Activated effector memory CD4-positive, alpha-beta T cell treated with anti-CD3 and anti-CD28 coated beads, Interleukin-2, amount 50 U/mL, for 16 hours (primary cell): ENCODE measurements around the gene LMBR1L.
A peak's percentile ranks its signal among the peaks of the same experiment; 100 is the strongest.

Experiments
- DNase-seq: peaks from one replicate; pipeline ENCODE4 v3.0.0-alpha.2; 2020

Gene LMBR1L

GRCh38 chr12:49111206-49111605, 559 bp upstream of the LMBR1L start:
- DNase-seq = no peak

- DNase-seq = no peak
Observed at GRCh38 chr12:49109641-49110463, 795 bp downstream of the LMBR1L start.

- DNase-seq = no peak
Observed at GRCh38 chr12:49108958-49109404, 1.7 kb downstream of the LMBR1L start.

DNA sequence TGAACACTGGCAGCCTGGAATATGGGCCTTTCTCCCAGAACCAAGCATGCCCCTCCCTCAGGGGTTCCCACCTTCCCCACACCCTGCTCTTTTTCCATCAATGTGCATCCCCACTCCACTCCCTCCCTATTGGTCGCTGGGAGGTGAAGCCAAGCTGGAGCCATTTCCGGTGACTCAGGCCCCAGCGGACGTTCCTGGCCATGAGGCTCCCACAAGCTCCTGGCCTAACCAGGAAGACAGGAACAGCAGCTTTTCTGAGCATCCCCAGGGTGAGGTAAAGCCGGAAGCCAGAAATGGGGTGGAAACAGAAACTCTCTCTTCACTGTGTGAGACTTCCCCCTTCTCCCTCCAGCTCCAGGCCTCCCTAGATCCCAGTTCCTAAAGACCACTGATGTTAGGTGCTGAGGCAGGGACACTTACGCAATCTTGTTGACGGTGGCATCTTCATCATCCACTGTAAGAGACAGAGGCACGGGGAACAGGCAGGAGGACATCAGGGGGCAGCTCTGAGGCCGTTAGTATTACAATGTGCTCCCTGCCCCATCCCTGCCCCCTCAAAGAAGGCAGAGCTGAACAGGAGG, 5.1 kb downstream of the LMBR1L start:
- no peak for DNase-seq

GRCh38 chr12:49104822-49105221, 5.8 kb downstream of the LMBR1L start:
- DNase-seq = no peak

DNA sequence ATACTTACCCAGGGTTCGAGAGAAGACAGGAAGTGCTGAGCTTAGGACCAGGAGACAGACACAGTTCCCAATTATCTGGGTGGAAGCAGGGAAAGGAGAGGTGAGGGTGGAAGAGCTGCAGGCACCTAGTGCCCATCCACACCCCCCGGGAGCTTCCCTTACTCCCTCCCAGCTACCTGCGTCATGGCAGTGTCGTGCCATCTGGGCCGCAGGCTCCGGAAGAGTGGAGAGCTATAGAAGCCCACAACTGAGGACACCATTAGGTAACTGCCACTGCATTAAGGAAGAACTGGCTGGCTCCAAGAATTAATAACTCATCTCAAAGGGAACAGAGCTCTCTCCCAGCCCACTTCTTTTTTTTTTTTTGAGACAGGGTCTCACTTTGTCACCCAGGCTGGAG, 10.3 kb downstream of the LMBR1L start:
- DNase-seq = no peak

DNA sequence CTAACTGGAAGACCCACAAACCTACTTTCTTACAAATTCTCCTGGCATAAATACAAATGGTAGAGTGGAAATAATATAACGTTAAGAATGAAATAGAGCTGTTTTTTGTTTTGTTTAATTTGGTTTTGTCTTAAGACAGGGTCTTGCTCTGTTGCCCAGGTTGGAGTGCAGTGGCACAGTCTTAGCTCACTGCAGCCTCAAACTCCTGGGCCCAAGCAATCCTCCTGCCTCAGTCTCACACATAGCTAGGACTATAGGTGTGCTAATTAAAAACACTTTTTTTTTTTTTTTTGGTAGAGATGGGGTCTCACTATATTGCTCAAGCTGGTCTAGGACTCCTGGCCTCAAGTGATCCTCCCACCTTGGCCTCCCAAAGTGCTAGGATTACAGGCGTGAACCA, 11.9 kb downstream of the LMBR1L start:
- no peak for DNase-seq

- peak; percentile 87 for DNase-seq
Observed at GRCh38 chr12:49098035-49098451, 12.6 kb downstream of the LMBR1L start.

DNA sequence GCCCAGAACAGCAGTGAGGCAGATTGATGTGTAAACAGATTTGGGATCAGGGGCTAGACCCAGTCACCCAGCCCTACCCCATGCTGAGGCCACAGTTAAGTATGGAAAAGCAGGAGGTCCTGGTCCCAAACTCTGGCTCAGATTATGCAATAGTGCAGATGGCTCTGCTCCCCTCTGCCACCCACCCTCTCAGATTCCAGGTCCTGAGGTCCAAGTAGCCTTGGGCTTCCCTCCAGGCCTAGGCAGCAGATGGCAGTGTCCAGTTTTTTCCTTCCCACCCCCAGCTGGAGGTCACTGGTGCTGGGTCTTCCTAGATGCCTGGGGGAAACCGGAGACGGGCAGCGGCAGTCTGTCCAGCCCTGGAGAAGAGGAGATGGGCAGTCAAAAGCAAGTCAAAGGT, 13.3 kb downstream of the LMBR1L start:
- no peak for DNase-seq

GRCh38 chr12:49094975-49095365, 15.7 kb downstream of the LMBR1L start:
- no peak for DNase-seq

DNA sequence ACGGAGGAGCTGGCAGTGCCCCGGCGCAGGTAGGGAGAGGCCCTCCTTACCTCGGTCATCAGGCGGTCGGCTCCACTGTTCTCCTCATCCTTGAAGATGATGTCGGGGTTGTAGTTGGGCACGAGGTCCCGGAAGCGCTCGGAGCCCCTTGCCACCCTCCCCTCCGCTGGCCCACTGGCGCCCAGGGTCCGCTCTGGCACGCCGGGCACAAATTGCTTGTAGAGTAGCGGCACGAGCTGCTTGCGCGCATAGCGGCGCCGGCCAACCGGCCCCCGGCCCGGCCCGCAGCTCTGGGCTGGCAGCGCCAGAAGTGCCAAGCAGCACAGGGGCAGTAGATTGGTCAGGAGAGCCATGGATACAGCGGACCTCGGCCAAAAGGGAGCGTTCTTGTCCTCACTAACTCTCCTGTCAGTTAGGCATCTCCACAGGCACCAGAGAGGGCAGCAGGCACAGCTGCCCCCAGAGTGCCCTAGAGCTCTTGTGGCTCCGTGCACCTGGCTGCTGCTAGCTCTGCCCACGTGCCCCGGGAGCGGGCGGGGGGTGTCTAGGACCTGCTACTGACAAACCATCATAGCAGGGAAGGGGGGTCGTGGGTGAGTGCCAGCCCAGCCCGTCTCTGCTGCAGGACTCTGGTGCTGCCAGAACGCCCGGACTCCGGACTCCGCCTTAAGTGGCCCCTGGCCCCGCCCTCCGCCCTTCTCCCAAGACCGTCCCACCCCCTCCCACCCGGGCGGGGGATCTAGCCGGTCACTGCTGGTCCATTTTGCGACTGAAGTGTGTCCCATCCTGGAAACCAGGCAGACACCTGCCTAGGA, 16.3 kb downstream of the LMBR1L start, which contains the start of gene DHH:
TSS of gene DHH (minus strand) at position 642 of the 815 bp plus-strand sequence. CDS start at position 353, 289 bp downstream.
- DNase-seq = no peak

DNA sequence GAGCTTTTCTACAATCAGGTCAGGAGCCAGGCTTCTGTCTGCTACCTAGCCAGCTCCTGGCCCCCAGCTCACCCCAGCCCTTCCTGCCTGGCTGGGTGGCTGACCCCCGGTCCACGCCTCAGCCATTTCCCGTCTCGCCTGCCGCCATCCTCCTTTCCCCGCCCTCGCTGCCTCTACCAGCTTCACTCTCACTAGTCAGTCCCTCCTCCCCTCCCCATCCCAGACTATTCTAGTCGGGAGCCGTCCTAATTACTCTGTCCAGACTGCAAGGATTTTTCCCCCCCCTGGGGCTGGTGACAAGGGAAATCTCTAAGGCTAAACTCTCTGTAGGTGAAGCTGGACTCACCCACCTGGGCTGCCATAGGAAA, 16.9 kb downstream of the LMBR1L start:
- no peak for DNase-seq

- no peak for DNase-seq
Observed at GRCh38 chr12:49092816-49093406, 17.7 kb downstream of the LMBR1L start.

DNA sequence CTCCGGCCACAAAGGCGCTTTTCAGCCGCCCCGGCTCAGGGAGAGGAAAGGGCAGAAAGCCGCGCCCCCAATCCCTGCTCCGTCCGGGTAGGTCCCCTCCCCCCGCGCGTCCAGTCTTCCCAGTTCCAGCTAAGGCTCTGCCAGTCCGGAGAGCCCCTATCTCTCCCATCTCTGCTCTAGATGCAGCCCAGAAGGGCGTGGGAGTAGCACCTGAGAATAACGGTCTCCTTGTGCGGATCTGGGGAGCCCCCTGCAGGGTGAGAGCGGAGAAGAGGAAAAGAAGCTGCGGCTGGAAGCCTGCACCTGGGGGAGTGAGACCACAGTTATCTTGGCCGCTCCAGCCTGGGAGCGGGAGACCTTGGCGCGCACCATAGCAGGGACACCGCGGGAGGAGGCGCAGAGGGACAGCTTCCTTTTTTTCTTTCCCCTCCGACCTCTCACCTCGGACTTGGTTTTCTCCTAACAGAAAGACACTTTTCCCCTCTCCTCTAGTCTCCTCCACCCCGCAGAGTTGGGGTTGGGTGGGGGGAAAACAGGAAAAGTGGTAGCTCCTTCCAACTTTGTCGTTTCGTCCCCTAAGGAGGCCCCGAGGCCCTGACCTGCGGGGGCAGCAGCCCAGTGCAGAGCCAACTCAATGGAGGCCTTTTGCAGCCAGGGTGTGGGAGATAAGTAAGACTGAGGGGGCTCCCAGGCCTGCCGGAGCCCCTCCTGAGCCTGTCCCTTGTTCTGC, 18.4 kb downstream of the LMBR1L start:
- DNase-seq = peak; percentile 85

- no peak for DNase-seq
Observed at GRCh38 chr12:49091836-49092085, 18.9 kb downstream of the LMBR1L start.

DNA sequence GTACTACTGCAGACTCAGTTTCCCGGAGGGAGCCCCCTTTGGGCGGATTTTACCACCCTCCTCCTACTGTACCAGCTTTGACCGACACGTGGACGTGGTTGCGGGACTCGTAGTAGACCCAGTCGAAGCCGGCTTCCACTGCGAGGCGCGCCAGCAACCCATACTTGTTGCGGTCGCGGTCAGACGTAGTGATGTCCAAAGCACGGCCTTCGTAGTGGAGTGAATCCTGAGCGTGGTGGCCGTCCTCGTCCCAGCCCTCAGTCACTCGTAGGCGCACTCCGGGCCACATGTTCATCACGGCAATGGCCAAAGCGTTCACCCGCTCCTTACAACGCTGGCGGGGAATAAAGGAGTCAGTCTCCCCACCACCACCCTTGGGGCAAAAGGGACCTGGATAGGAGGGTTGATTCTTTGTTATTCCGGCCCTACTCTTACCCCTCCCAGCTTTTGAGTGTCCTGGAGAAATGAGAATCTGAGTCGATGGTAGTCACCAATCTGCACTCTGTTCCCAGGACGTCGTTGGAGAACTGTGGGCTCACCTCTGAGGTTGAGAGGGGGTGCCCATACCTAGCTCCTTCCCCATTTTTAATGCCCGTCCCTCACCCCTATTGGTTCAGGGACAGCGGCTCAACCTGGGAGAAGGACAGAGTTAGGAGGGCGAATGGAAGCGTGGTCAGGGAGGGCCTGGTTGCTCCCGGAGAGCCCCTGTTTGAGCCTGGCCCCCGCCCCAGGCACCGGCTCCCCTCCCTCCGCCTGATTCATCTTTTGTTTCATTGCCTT, 19.4 kb downstream of the LMBR1L start:
- no peak for DNase-seq

DNA sequence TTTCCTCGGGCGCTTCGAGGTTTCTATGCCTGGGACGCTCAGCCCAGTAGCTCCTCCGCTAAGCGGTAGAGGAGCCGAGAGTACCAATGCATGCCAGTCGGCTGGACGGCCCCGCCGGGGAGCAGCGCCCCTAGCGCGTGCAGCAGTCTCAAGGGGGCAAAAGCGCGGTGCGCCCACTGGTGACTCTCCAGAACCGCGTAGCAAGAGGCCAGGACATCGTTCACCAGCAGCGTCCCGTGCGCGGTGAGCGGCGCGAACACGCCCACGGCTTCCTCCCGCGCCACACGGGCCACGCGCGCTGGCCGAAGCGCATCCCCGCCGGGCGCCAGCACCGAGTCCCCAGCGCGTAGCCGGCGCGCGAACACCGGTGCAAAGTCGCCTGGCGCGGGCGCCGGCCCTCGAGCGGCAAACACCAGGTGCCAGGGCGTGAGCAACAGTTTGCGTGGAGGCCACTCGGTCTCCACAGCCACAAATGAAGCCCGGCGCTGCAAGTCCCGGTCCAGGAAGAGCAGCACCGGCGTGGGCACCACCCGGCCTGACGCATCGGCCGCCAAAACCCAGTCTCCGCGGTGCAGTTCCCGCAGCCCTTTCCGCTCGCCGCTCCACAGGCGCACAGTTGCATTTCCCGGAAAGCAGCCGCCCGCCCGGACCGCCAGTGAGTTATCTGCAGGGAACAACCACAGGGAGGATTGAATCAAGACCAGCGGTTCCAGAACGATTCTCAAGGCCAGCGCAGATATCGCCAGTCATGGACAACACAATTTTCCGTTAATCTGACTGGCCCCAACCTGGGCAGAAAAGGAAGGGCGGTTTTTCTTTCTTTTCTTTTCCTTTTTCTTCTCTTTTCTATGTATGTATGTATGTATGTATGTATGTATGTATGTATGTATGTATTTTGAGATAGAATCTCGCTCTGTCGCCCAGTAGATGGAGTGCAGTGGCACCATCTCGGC, 20.6 kb downstream of the LMBR1L start:
- peak; percentile 79 for DNase-seq

GRCh38 chr12:49088932-49089330, 21.7 kb downstream of the LMBR1L start:
- DNase-seq = no peak

DNA sequence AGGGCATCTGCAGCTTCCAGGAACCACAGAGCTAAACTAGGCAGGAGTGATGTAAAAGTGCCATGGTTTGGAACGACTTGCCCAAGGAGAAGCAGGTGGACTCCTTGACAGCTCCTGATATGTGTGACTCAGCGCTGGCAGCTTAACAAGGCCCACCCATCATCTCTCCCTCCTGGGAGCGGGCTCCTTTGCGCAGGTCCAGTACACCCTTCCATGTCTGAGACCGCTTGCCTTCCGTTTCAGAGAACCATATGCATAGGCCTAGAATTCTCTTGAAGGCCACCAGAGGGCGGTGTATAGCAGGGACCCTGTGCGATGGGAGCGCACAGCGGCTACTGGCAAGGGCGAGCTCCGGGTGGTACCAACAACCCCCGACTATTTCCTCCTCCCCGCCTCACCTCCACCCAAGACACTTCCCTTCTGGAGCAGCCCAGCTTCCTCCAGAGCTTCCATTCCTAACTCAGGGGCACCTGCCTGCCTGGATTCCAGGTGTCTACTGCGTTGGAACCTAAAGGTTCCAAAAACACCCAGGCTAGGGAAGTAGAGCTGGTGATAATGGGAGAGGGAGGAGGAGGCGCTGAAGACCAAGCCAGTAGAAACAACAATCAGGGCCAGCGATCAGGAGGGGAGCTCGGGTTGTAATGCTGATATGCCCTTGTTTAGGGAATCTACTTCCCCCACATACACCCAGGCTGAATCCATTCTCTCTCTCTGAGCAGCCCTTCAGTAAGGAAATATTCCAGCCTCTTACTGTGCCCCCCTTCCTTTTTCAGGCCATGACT, 22.3 kb downstream of the LMBR1L start:
- DNase-seq = peak; percentile 87

GRCh38 chr12:49086116-49086515, 24.5 kb downstream of the LMBR1L start:
- DNase-seq = no peak
